Skeletal muscle satellite cell (primary cell): ENCODE data around the gene TMUB2.
A peak's percentile ranks its signal among the peaks of the same experiment; 100 is the strongest.

Experiments
- H3K27me3 ChIP-seq: 2 replicates; pipeline ENCODE4 v1.7.0; 2013; ENCODE audit warnings: low read length; ENCODE audit not compliant: control insufficient read depth, insufficient read depth
- H3K36me3 ChIP-seq: 2 replicates; pipeline ENCODE4 v1.7.0; 2013; ENCODE audit warnings: mild to moderate bottlenecking, control low read depth, low read length; ENCODE audit not compliant: insufficient read depth
- H3K4me1 ChIP-seq: 2 replicates; pipeline ENCODE4 v1.7.0; 2013; ENCODE audit warnings: low read length; ENCODE audit not compliant: control insufficient read depth, insufficient read depth
- H3K4me2 ChIP-seq: 2 replicates; pipeline ENCODE4 v1.7.0; 2013; ENCODE audit warnings: mild to moderate bottlenecking, low read length
- H3K4me3 ChIP-seq: 2 replicates; pipeline ENCODE4 v1.7.0; 2013; ENCODE audit warnings: low read length
- H3K9ac ChIP-seq: 2 replicates; pipeline ENCODE4 v1.7.0; 2013; ENCODE audit warnings: mild to moderate bottlenecking, low read depth, low read length, moderate library complexity
- H3K9me3 ChIP-seq: replicated peaks from 2 replicates; pipeline ENCODE4 v1.7.0; 2013; ENCODE audit warnings: mild to moderate bottlenecking, control low read depth, low read length

Gene TMUB2

DNA sequence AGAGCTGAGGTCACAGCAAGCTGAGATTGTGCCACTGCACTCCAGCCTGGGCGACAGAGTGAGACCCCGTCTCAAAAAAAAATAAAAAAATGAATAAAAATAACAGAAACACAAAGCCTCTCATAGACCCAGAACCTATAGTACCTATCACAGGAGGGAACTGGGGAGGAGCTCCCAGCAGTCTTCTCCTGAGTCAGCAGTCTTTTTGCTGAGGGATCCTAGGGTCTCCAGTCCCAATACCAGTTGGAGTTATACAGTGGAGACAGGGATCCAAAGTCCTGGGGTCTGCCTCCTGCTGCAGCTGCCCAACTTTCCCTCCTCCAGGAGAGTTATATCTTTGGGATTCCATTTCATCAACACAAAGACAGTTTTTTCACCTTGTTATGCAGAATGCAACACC lies 3.7 kb upstream of the TMUB2 start:
- Histone ChIP-seq H3K9ac (no peak overlapping the region), H3K9me3 (no peaks in the 10 kb centered on the region), H3K27me3 (no peaks in the 10 kb centered on the region), H3K36me3 (peaks cover 21% of the 10 kb centered on the region), H3K4me3 (no peak overlapping the region), H3K4me1 (peaks cover 11% of the 10 kb centered on the region), H3K4me2 (no peak overlapping the region)

DNA sequence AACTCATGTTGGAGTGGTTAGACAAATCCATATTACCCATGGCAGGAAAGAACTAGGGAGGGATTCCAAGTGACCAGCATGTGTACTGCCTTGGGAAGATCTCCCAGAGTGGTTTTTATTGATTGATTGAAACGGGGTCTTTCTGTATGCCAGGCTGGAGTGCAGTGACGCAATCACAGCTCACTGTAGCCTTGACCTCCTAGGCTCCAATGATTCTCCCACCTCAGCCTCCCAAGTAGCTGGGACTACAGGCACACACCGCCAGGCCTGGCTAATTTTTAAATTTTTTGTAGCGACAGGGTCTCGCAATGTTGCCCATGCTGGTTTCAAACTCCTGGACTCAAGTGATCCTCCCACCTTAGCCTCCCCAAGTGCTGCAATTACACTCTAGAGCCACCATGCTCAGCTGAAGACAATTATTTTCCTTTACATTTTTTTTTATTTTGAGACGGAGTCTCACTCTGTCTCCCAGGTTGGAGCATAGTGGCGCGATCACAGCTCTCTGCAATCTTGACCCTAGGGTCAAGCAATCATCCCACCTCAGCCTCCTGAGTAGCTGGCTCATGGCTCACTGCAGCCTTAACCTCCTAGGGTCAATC lies 2.5 kb upstream of the TMUB2 start:
- Histone ChIP-seq H3K4me3 (no peak overlapping the region), H3K4me2 (peak overlapping the region; percentile 1), H3K9ac (no peak overlapping the region), H3K36me3 (peaks cover 24% of the 10 kb centered on the region), H3K4me1 (peaks cover 16% of the 10 kb centered on the region), H3K9me3 (no peaks in the 10 kb centered on the region), H3K27me3 (no peaks in the 10 kb centered on the region)

DNA sequence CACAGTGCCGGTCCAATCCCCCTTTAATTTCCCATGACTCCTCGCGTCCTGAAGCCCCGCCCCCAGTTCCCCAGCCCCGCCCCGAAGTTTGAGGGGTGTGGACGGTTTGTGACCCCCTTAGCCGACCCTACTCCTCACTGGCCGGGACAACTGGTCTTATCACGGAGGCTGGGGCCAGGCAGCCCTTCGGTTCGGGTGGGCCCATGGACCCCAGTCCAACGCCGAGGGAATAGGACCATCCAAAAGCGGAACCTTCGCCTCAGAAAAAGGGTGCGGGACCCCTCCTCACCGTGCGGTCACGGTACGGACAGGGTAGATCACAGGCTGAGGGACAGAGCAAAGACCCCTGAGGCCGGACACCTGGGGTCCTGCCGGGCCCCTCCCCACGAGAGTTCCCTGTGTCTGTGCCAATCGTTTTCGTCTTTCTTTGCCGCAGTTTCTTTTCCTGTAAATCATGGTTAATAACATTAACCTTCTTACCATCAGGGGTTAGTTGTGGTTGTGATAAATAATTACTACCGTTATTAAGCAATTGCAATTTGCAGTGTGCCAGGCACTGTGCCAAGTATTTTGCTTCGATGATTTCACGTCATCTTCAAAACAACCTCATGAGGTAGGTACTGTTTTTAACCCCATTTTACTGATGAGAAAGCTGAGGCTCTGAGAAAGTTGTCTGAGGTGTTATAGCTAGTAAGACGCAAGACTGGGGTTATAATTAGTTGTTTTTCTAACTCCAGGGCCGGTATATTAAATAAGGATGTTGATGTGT lies 543 bp downstream of the TMUB2 start:
- Histone ChIP-seq H3K4me1 (peaks cover 16% of the 10 kb centered on the region), H3K36me3 (peaks cover 33% of the 10 kb centered on the region)

DNA sequence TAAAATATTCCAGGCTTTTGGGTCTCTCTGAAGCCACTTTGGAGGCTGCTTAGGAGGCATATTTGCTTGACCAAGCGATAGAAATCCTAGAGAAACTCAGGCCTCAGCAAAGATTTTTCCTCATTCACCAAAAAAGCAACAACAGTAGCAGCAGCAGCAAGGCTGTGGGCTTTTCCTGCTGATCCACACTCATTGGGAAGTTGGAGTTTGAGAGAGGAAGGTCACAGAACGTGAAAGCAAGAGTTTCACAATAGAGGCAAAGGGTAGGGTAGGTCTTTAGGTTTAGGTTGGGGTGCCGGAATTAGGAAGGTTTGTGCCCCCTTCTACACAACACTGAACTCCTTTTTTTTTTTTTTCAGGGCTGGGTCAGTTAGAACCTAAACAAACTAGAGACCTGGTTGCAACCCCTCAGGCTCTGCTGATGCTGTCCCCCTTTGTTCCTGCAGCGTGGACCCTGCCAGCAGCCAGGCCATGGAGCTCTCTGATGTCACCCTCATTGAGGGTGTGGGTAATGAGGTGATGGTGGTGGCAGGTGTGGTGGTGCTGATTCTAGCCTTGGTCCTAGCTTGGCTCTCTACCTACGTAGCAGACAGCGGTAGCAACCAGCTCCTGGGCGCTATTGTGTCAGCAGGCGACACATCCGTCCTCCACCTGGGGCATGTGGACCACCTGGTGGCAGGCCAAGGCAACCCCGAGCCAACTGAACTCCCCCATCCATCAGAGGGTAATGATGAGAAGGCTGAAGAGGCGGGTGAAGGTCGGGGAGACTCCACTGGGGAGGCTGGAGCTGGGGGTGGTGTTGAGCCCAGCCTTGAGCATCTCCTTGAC lies 2.0 kb downstream of the TMUB2 start:
- peak overlapping the region; percentile 91 for H3K4me2 ChIP-seq
- H3K4me1 ChIP-seq: peaks cover 16% of the 10 kb centered on the region
- no peaks in the 10 kb centered on the region for H3K9me3 ChIP-seq
- no peaks in the 10 kb centered on the region for H3K27me3 ChIP-seq
- H3K9ac ChIP-seq: peak overlapping the region; percentile 95
- no peak overlapping the region for H3K4me3 ChIP-seq
- peaks cover 38% of the 10 kb centered on the region for H3K36me3 ChIP-seq

More for the DNA sequence above, 543 bp downstream of the TMUB2 start:
- Histone ChIP-seq H3K9me3 (no peaks in the 10 kb centered on the region), H3K9ac (peak overlapping the region; percentile 95), H3K4me2 (peak overlapping the region; percentile 91), H3K27me3 (no peaks in the 10 kb centered on the region), H3K4me3 (peak overlapping the region; percentile 85)

DNA sequence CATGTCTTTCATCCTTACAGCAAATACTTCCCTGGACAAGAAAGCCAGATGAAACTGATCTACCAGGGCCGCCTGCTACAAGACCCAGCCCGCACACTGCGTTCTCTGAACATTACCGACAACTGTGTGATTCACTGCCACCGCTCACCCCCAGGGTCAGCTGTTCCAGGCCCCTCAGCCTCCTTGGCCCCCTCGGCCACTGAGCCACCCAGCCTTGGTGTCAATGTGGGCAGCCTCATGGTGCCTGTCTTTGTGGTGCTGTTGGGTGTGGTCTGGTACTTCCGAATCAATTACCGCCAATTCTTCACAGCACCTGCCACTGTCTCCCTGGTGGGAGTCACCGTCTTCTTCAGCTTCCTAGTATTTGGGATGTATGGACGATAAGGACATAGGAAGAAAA lies 3.7 kb downstream of the TMUB2 start:
- H3K36me3 ChIP-seq: peaks cover 55% of the 10 kb centered on the region
- H3K9me3 ChIP-seq: no peaks in the 10 kb centered on the region
- no peak overlapping the region for H3K9ac ChIP-seq
- H3K4me1 ChIP-seq: peaks cover 9% of the 10 kb centered on the region
- H3K27me3 ChIP-seq: no peaks in the 10 kb centered on the region
- H3K4me3 ChIP-seq: no peak overlapping the region
- H3K4me2 ChIP-seq: no peak overlapping the region

DNA sequence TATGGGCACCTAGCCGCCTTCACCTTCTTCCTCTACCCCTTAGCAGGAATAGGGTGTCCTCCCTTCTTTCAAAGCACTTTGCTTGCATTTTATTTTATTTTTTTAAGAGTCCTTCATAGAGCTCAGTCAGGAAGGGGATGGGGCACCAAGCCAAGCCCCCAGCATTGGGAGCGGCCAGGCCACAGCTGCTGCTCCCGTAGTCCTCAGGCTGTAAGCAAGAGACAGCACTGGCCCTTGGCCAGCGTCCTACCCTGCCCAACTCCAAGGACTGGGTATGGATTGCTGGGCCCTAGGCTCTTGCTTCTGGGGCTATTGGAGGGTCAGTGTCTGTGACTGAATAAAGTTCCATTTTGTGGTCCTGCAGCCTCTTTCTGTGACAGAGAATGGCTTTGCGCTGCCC lies 4.6 kb downstream of the TMUB2 start:
- Histone ChIP-seq H3K36me3 (peaks cover 59% of the 10 kb centered on the region), H3K9ac (no peak overlapping the region), H3K9me3 (no peaks in the 10 kb centered on the region), H3K27me3 (no peaks in the 10 kb centered on the region), H3K4me1 (peaks cover 8% of the 10 kb centered on the region), H3K4me3 (no peak overlapping the region), H3K4me2 (no peak overlapping the region)

DNA sequence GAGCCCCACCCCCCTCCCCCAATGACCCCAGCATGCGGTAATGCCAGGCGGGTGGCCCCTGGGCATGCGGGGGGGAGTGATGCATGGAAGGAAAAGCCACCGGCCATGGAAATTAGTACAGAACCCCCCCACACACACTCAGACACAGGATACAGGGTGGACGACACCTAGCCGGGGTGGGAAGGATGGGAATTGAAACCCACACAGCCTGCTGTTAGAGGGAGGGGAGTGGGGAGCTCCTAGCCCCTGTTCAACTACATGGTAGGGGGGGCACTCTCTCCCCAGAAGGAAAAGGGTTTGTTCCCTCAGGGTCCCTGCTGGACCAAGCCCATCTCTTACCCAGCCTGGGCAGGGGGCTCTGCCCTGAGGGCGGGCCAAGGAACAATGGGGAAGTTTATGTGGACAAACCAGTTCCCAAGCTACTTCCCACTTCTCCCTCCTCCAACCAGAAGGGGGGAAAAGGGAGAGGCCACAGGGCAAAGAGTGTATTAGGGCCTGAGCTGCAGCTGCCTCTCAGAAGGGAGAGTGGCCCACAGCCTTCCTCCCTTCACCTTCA lies 5.2 kb downstream of the TMUB2 start:
- Histone ChIP-seq H3K9ac (no peak overlapping the region), H3K36me3 (peaks cover 64% of the 10 kb centered on the region)

DNA sequence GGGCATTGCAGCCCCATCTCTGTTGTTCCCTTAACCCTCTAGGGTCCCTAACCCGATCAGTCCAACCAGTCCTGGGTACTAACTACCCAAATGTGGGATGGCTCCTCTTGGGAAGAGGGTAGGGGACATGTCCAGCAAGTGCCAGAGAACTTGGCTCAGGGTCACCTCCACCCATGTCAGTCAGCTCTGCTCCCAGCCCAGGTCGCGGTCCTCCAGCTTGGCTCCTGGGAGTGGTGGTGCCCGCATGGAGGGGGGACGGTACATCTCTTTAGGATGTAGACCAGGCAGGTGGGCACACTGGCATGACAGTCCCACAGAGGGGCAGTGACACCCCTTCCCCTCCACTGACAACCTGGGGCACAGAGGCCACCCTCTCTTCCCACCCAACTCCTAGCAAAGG lies 6.0 kb downstream of the TMUB2 start:
- Histone ChIP-seq H3K4me2 (no peak overlapping the region), H3K9me3 (no peaks in the 10 kb centered on the region), H3K9ac (no peak overlapping the region), H3K4me1 (peaks cover 19% of the 10 kb centered on the region), H3K27me3 (no peaks in the 10 kb centered on the region), H3K36me3 (peaks cover 71% of the 10 kb centered on the region), H3K4me3 (no peak overlapping the region)

More for the DNA sequence above, 5.2 kb downstream of the TMUB2 start:
- Histone ChIP-seq H3K9me3 (no peaks in the 10 kb centered on the region), H3K4me2 (no peak overlapping the region), H3K4me3 (no peak overlapping the region), H3K4me1 (peaks cover 12% of the 10 kb centered on the region), H3K27me3 (no peaks in the 10 kb centered on the region)

DNA sequence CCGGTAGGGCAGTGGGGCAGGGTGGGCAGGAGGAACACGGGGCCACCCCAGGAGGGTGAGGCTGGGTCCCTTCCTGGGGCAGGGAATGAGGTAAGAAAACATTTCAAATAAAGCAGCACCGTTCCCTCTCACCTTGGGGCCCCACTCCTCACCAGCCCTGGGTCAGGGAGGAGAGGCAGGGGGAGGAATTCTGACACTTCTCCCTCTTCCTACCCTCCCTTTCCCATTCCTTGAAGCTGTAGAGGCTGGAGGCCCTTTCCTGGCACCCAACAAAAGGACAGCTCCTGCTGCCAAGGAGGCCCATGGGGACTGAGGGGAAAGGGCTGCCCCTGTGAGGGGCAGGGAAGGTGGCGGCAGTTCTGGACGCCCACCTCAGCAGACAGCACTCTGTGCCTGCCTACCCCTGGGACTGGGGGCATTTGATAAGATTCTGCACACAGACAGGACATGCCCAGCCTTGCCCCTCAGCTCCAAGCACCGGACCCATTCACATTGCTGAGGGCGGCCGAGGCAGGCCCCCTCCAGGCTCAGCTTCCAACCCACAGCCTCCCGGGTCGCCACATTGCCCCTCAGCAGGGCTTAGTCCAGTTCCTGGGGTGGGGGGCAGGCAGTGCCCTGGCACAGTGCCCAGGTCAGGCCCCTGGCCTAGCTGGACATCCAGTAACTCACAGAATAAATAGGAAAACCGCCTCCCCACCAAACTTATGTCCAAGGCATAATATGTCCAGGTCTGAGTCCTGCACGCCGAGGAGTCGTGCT lies 6.7 kb downstream of the TMUB2 start:
- Histone ChIP-seq H3K4me3 (no peak overlapping the region), H3K4me1 (peaks cover 19% of the 10 kb centered on the region), H3K4me2 (no peak overlapping the region), H3K36me3 (peaks cover 72% of the 10 kb centered on the region), H3K9ac (no peak overlapping the region), H3K9me3 (no peaks in the 10 kb centered on the region), H3K27me3 (no peaks in the 10 kb centered on the region)

DNA sequence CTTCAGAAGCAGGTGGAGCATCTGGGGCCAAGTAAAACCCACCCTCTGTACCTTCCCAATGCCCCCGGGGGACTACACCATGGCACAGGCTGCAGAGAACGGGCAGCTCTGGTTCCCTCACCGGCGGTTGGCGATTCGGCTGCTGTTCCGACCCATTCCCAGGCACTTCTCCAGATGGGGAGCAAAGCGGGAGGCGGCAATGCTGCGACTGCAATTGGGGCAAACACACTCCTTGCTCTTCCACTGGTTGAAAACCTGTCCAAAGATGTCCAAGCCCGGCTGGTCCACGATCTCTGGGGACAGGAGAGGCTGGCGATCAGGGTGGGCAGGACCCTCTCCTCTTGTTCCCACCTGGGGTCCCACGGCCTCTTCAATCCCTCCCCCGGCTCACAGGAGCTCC lies 10.3 kb downstream of the TMUB2 start:
- Histone ChIP-seq H3K27me3 (no peaks in the 10 kb centered on the region), H3K4me1 (peaks cover 26% of the 10 kb centered on the region), H3K4me3 (no peak overlapping the region), H3K9ac (peak overlapping the region; percentile 91), H3K4me2 (peak overlapping the region; percentile 97), H3K9me3 (no peaks in the 10 kb centered on the region), H3K36me3 (peaks cover 48% of the 10 kb centered on the region)
